GM19238 (cell line): ENCODE measurements around the gene AGAP2.

Experiments
- DNase-seq: peaks from one replicate; pipeline ENCODE4 v3.0.0; 2011; ENCODE audit warnings: low spot score; ENCODE audit not compliant: insufficient read length

AGAP2 gene

DNA sequence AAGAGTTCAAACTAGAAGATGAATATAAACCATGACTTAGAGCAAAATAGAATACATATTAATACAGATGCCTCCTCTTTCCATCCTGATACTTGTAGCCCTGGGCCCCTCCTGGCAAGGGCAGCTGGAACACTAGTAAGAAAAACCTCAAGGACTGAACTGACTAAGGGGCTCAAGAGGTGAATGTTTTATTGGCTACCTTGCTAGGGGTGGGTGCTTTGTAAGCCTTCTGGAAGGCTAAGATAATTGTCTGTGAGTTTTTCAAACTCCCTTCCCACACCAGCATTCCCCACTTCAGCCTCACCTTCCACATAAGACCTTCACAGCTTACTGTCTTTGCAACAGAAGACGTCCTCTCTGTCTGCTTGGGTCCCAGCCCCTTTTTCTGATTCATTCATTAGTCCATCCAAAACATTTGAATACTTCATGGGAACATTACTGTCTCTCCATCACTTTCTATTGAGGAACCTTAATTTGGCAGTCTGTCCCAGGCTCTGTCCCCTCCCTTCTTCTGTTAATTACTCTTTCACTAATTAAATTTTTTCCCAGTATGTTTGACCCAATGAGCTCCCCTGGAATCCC, 15.3 kb upstream of the AGAP2 start:
- no peak for DNase-seq

DNA sequence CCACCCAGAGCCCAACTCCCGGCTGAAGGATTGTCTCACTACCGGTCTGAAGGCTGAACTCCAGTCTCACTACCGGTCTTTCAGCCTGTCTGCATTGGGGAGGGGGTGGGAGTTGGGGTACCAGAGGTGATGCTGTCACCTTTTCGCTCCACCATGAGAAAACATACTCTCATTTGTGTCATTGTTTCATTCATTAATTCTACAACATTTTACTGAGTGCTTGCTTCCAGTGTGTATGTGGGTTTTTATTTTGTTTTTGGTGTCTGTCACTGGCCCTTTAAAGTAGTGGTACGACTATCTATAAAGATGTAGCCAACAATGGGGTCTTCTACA, 14.1 kb upstream of the AGAP2 start:
- no peak for DNase-seq

DNA sequence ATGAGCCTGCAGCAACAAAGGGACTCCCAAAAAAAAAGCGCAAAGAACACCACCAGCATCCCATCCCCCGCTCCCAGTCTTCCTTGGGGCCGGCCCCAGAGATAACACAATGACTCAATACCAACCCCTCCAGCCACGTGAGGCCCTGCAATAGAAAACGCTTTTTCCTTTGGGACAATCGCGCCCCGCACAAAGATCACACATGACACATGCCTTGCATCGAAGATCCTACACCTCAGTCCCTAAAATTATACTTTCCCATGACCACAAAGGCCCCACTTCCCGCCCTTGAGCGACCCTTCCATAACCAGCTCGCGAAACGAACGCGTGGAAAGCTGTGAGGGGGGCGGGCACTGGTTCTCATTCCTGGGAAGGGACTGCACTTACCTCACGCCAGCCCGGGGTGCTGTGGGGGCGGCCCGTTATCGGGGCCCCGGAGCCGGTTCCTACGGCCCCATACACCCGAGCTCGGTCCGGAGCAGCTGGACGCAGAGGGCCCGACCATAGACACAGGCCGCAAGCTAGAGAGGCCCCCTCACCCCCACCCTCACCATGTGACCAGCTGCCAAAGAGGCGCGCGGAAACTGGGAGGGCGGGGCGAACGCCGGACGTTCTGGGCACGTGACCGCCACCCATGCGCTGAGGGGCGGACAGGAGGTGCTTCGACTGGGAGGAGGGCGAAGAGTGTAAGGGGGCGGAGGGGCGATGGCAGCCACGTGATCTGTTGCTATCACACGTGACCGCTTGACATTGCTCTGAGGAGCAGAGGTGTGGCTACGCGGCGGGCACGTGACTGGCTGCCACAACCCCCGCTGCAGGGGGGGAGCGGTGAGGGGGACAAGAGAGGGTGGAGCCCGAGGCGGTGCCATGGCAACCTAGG, 13.5 kb upstream of the AGAP2 start, which contains the start of gene CDK4:
Gene CDK4 (minus strand): TSS at position 523 of the 880 bp plus-strand sequence. CDS start 593 bp downstream, outside the sequence.
- peak; percentile 96 for DNase-seq

DNA sequence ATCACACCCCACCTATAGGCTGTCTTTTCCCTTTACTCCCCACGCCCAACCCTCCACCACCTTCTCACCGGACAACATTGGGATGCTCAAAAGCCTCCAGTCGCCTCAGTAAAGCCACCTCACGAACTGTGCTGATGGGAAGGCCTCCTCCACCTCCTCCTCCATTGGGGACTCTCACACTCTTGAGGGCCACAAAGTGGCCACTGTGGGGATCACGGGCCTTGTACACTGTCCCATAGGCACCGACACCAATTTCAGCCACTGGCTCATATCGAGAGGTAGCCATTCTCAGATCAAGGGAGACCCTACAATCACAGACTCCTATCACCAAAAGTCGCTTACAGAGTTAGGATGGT, 12.9 kb upstream of the AGAP2 start:
- no peak for DNase-seq

DNA sequence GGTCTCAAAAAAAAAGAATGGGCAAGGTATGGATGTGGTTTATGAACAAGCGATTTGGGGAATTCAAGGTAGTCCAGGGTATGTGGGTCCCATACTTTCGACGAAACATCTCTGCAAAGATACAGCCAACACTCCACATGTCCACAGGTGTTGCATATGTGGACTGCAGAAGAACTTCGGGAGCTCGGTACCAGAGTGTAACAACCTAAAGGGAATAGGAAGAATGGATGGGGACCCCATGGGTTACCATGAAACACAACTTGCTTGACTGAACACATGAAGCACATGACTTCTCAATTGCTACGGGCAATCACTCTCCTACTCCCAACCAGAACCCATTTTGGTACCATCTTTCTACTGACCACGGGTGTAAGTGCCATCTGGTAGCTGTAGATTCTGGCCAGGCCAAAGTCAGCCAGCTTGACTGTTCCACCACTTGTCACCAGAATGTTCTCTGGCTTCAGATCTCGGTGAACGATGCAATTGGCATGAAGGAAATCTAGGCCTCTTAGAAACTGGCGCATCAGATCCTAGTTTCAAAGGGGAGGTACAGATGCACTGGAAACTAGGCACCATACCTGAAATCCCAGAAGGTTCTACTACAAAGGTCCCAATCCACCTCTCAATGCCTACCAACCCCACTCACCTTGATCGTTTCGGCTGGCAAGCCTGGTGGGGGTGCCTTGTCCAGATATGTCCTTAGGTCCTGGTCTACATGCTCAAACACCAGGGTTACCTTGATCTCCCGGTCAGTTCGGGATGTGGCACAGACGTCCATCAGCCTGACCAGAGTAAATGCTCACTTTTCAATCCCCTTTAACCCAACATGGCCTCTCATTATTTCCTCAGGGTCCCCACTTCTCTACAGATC, 12.3 kb upstream of the AGAP2 start:
- DNase-seq = no peak

DNA sequence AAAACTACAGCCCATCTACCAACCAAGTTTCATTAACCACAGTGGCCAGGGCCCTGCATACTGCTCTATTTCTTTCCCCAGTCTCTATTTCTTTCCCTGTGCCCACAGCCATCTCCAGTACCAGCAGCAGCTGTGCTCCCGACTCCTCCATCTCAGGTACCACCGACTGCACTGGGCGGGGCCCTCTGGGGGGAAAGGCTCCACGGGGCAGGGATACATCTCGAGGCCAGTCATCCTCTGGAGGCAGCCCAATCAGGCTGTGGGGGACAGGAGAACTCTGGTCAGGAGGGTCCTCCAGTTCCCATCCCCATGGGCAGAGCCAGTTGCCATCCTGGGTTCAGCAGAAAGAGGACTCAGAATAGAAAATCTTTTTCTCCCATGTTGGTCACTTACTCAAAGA, 10.5 kb upstream of the AGAP2 start:
- DNase-seq = no peak

DNA sequence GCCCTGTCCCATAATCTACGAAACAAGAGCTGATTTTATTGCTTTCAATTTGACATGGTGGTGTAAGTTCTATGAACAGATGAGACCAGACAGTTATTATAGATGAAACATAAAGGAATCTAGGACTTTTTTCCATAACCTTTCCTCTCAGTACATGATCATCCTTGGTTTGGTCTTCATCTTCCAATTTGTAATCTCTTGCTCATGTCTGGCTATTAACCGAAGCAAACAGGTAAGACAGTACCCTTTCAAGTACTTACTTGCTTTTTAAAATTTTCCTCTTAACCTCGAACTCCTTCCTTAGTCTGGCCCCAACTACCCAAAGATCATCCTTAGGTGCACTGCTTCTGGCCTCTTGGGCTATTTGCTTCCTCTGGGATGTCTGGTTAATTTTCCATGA, 7.5 kb upstream of the AGAP2 start:
- no peak for DNase-seq

DNA sequence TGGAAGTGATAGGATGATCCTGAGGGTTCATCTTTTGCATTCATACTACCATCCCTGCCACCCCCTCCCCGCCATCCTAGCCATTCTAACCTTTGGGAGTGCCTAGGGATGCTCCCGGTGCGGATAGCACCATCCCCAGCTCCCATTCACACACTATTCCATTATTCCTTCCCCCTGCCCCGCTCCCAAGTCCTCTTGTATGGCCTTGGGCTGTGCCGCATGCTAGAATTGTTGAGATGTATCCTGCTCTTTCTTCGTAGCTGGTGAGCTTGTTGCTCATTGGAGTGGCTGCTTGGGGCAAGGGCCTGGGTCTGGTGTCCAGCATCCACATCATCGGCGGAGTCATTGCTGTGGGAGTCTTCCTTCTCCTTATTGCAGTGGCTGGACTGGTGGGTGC, 6.9 kb upstream of the AGAP2 start:
- DNase-seq = no peak

DNA sequence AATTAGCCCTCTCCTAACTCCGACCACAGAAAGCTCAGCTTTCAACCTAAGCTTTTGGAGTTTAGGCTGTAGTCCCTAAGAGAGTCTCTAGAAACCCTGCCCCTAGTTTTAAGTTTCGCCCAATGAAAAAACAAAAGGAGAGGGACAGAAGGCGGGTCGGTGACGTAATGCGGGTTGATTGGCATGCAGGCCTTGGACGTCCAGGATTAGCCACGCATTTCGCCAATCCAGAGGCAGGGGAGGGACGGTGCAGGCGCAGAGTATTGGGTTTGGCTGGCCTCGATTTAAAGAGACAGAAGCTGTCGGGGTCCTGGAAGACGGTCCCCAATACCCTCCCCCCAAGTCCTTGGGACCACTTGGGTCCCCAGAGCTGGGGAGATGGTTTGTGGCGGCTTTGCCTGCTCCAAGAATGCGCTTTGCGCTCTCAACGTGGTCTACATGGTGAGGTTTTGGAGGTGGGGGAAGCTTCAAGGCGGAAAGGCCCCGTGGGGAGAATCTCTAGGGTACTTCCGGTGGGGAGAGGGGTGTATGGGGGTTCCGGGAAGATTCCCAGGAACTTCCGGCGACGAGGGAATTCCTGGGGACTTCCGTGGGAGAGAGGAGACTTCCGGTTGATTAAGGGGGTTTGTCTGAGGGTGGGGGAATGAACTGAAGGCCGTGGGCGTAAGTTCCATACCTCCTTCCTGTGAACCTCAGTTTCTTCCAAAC, 6.4 kb upstream of the AGAP2 start, which contains the start of gene TSPAN31:
Gene TSPAN31 (plus strand): TSS at position 263 of the 708 bp plus-strand sequence. CDS start 116 bp downstream, at position 379.
- peak; percentile 90 for DNase-seq

DNA sequence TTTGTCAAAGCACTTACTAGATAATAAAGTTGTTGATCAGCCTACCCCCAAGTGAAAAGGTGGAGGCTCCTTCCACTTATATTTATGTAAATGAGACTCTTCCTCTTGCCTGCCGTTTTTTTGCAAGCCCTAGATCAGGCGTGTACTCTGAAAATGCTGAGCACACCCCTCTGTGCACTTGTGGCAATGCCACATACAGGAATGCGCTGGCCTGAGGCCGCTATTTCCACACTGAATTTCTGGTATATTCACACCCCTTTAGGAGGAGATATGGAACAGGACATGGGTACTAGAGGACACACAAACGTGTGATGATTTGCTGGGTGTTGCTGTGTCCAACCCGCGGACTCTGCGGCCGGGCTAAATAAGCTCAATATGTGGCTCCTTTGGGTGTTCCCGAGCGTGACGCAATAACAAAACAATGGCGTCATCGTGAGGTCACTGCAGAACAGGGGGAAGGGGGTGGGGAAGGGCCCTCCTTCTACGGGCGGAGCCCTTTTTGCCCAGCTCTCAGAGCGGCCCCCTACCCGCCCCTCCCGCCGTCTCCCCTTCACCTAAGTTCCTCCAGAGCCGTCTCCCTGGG, 5.7 kb upstream of the AGAP2 start:
- peak; percentile 58 for DNase-seq

DNA sequence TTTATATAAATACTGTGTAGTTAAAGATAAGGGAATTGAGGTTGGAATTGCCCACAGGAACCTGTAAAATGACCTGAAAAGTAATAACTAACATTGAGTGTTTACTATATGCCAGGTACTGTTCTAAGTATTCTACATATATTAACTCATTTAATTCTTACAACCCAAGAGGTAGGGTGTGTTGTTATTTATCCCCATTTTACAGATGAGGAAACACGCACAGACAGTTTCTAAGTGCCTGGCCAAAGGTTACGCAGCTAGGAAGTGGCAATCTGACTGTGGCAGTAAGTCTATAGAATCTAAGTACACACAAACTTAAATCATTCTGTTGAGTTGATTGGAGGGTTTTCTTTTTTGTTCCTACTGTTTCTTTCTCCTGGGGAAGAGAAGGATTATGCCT, 5.2 kb upstream of the AGAP2 start:
- DNase-seq = no peak

DNA sequence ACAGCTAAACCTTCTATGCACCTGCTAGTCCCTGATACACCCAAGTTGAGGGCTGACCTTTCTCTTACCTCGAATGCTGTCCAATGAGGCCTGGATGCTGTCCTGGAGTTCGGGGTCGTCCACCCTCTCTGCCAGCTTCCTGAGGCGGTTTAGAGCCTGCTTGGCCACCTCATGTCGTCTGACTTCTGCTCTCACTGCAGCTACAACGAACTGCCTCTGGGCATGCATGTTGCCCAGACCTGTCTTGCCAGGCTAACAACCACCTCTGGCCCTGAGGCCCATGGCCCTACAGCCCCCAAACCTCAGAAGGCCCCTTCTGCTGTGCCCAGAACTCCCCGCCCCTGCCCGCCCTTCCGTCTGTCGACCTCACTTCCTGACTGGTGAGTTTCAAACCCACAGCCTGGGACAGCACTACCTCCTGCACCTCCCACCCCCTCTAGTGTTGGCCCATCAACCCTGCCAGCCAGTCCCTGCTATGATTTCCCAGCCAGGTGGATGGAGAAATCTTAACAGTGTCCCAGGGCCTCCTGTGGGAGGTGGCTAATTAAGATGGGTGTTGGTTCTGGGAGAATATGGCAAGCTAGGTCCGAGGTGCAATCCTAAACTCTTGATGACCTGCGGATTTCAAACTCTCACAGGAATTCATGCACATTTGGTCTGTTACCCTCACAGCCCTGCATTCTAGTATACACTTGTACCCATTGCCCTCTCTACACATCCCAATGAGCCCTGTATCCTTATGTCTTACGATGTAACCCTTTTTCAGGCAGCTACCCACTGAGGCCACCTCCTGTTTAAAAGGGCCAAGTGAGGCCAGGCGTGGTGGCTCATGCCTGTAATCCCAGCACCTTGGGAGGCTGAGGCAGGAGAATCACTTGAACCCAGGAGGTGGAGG, 3.5 kb upstream of the AGAP2 start:
- DNase-seq = peak; percentile 79

DNA sequence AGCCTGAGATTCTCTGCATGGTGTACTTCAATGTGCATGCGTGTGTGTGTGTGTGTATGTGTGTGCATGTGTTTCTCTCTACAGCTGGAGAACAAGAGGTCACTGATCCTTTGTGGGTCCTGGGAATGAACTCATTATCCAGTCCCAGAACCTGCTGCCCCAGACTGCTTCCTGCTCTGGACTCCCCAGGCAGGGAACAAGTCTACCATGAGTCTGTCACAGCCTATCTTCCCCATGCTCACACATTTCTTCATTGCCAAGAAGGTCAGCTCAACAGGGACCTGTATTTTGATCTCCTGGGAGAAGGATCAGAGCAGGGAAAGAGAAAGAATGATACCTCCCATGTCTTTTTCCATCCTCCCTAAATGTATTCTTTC, 2.9 kb upstream of the AGAP2 start:
- no peak for DNase-seq

DNA sequence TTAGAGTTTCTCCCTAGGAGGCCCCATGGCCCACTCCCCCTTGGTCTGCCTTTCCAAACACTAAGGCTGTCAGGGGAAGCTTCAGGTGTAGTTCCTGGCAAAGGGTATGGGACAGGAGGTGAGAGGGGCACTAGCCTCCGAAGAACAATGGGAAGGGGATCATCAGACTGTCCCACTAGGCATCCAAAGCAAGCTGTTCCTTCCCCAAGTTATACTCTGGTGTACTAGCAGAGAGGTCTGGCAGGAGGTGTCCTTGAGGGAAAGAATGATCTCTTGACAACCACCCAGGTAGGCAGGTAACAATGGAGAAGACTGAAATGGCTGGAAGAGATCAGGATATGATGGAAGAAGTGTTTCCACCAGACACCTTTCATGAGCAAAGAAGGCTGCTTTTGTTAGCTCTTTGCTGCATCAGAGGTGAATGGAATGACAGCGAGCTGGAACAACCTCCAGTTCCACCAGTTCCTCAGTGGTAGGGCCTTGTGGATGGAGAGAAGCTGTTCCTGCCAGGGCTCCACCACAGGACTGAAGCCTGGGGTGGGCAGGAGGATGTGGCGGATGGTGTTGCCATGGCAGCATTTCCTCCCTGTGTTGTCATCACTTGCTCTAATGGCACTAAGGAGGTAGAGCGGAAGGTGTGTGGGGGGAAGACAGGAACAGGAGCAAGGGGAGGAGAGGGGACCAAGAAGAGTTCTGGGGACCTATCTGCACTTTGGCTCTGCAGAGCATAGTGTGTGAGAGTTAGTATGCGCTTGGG, 2.3 kb upstream of the AGAP2 start:
- DNase-seq = peak; percentile 84

DNA sequence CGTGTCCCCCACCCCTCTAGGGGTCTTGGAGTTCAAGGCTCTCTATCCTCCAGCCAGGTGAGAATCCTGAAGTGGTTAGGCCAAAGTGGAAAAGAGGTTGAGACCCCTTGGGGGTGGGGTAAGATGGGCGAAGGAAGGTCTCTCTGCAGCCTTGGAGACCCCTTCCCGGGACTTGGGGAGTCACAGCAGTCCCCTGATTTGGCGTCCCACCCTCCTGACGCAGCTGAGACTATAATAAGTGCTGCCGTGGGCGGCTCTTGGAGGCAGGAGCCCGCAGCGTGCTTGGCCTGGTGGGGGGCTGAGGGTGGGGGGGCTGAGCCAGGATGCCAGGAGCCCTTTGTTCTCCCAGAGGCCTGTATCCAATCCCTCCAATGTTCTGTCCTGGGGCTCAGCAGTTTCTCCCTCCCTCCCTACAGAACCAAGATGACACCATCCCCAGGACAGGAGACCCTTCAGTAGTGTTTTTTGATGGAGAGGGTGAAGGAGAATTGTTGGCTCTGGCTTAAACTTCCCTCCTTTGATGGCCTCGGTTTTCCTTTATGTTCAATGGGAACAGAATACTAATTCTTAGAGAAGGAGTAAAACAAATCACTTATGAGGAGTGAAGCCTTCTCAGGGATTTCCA, 1.5 kb upstream of the AGAP2 start:
- no peak for DNase-seq

DNA sequence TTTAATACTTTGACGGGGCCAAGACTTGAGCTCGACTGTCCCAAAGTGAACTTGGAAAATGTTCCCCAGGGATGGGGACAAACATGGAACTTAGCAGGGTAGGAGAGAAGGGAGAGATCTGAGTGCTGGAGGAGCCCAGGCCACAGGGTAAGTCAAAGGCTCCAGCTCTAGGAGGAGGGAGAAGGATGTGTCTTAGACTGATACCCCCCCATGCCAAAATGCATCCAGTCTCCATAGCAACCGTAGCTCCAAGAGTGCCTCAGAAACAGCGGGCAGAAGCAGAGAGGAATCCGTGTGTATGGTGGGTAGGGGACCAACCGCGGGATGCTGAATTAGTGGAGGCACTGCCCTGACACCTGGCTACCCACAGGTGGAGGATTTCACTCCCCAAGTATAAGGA, 845 bp upstream of the AGAP2 start:
- no peak for DNase-seq

DNA sequence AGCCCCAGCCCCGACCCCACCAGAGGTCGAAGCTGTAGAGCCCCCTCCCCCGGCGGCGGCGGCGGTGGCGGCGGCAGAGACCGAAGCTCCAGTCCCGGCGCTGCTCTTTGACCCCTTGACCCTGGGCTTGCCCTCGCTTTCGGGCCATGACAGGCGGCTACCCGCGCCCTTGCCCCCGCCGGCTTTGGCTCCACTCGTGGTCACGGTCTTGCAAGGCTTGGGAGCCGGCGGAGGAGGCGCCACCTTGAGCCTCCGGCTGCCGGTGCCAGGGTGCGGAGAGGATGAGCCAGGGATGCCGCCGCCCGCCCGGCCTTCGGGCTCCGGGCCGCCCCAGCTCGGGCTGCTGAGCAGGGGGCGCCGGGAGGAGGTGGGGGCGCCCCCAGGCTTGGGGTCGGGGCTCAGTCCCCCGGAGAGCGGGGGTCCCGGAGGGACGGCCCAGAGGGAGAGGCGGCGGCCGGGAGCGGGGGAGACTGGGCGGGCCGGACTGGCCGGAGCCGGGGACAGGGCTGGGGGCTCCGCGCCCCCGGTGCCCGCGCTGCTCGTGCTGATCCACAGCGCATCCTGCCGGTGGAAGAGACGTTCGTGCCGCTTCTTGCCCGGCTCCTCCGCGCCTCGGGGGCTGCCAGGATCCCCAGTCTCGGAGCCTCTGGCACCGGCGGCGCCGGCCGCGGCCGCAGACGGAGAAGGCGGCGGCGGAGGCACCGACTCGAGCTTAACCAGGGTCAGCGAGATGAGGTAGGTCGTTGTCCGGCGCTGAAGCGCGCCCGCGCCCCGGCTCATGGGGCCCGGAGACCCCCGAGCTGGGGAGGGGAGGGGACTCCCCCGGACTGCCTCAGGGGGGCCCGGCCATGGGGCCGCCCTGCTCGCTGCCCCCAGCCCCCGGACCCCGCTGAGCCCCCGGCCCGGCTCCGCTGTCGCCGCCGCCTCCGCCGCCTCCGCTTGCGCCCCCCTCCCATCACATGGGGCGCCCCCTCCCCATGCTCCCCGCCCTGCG, 778 bp downstream of the AGAP2 start:
- DNase-seq = no peak
